Mesendoderm (in vitro differentiated cells): ENCODE results near the gene N4BP2L2.

Source experiments
- DNase-seq: peaks from one replicate; pipeline ENCODE4 v3.0.0; 2013
- H2AK5ac ChIP-seq: 2 replicates; pipeline ENCODE4 v1.6.1; 2013; ENCODE audit warnings: low read length, inconsistent platforms
- H2BK120ac ChIP-seq: 2 replicates; pipeline ENCODE4 v1.6.1; 2013; ENCODE audit warnings: low read depth, mild to moderate bottlenecking, low read length, moderate library complexity, mixed read lengths
- H2BK15ac ChIP-seq: replicated peaks from 2 replicates; pipeline ENCODE4 v1.6.1; 2013; ENCODE audit warnings: low read depth, mild to moderate bottlenecking, moderate library complexity
- H2BK5ac ChIP-seq: 2 replicates; pipeline ENCODE4 v1.6.1; 2013; ENCODE audit warnings: low read length, inconsistent platforms
- H3K18ac ChIP-seq: 2 replicates; pipeline ENCODE4 v1.6.1; 2013; ENCODE audit warnings: mild to moderate bottlenecking, low read length, mixed read lengths
- H3K23ac ChIP-seq: one replicate; pipeline ENCODE4 v1.6.1; 2013; ENCODE audit warnings: low read length
- H3K27ac ChIP-seq: 2 replicates; pipeline ENCODE4 v1.5.1; 2013; ENCODE audit warnings: low read depth, mild to moderate bottlenecking, inconsistent platforms, low read length, moderate library complexity
- H3K27me3 ChIP-seq: 2 replicates; pipeline ENCODE4 v1.6.1; 2013; ENCODE audit warnings: low read length, control low read depth, mild to moderate bottlenecking, inconsistent platforms; ENCODE audit not compliant: insufficient read depth, poor library complexity
- H3K36me3 ChIP-seq: 2 replicates; pipeline ENCODE4 v1.6.1; 2013; ENCODE audit warnings: low read length, inconsistent platforms; ENCODE audit not compliant: control insufficient read depth, insufficient read depth
- H3K4ac ChIP-seq: one replicate; pipeline ENCODE4 v1.6.1; 2013; ENCODE audit warnings: low read depth, mild to moderate bottlenecking, low read length, moderate library complexity
- H3K4me1 ChIP-seq: 2 replicates; pipeline ENCODE4 v1.6.1; 2013; ENCODE audit warnings: low read depth, low read length, inconsistent platforms; ENCODE audit not compliant: control insufficient read depth
- H3K4me2 ChIP-seq: 2 replicates; pipeline ENCODE4 v1.6.1; 2013; ENCODE audit warnings: low read length
- H3K4me3 ChIP-seq: 2 replicates; pipeline ENCODE4 v1.5.1; 2013; ENCODE audit warnings: mild to moderate bottlenecking, low read length
- H3K56ac ChIP-seq: one replicate; pipeline ENCODE4 v1.6.1; 2013; ENCODE audit warnings: low read length
- H3K79me1 ChIP-seq: 2 replicates; pipeline ENCODE4 v1.6.1; 2013; ENCODE audit warnings: low read length, inconsistent platforms
- H3K79me2 ChIP-seq: 2 replicates; pipeline ENCODE4 v1.6.1; 2013; ENCODE audit warnings: mild to moderate bottlenecking, low read length; ENCODE audit not compliant: control insufficient read depth, insufficient read depth
- H3K9ac ChIP-seq: 2 replicates; pipeline ENCODE4 v1.6.1; 2013; ENCODE audit warnings: low read length, inconsistent platforms
- H4K5ac ChIP-seq: one replicate; pipeline ENCODE4 v1.6.1; 2013; ENCODE audit warnings: low read length
- H4K8ac ChIP-seq: one replicate; pipeline ENCODE4 v1.6.1; 2013; ENCODE audit warnings: low read depth, mild to moderate bottlenecking, control low read depth, low read length, moderate library complexity
- WGBS: extraction: QIAGEN DNeasy Blood & Tissue Kit; methylation state at CpG from one replicate; pipeline ENCODE4 v1.1.7; 2013; ENCODE audit warnings: low lambda C conversion rate, missing lambda C conversion rate; ENCODE audit not compliant: insufficient coverage; ENCODE audit errors: extremely low coverage; 5-methylcytosine and 5-hydroxymethylcytosine counted together

N4BP2L2 gene

GRCh38 chr13:32446220-32446619, 92.4 kb downstream of the N4BP2L2 start:
- H2BK15ac ChIP-seq, result no peak overlapping the region
- no peak overlapping the region for H3K4ac ChIP-seq
- H3K4me3 ChIP-seq, result no peak overlapping the region
- no CpG with 5 or more reads among the region's 3 CpGs for WGBS
- H2BK5ac ChIP-seq, result no peak overlapping the region
- H2BK120ac ChIP-seq, result no peak overlapping the region
- H3K9ac ChIP-seq, result no peak overlapping the region
- H4K8ac ChIP-seq, result no peak overlapping the region
- no peak overlapping the region for H3K23ac ChIP-seq
- no peaks in the 10 kb centered on the region for H3K79me1 ChIP-seq
- no peaks in the 10 kb centered on the region for H3K36me3 ChIP-seq
- no peaks in the 10 kb centered on the region for H3K79me2 ChIP-seq
- H2AK5ac ChIP-seq, result no peak overlapping the region
- H3K27me3 ChIP-seq, result no peaks in the 10 kb centered on the region
- no peak overlapping the region for H3K27ac ChIP-seq
- no peak for DNase-seq
- H3K18ac ChIP-seq, result no peak overlapping the region
- H4K5ac ChIP-seq, result no peak overlapping the region
- no peak overlapping the region for H3K4me2 ChIP-seq
- no peak overlapping the region for H3K56ac ChIP-seq
- H3K4me1 ChIP-seq, result no peaks in the 10 kb centered on the region

- no peak overlapping the region for H2BK5ac ChIP-seq
- H2BK120ac ChIP-seq, result no peak overlapping the region
- no peak overlapping the region for H4K8ac ChIP-seq
- no CpG with 5 or more reads among the region's 2 CpGs for WGBS
- DNase-seq, result no peak
- H3K18ac ChIP-seq, result no peak overlapping the region
- no peak overlapping the region for H3K4ac ChIP-seq
- no peaks in the 10 kb centered on the region for H3K79me1 ChIP-seq
- H3K4me3 ChIP-seq, result no peak overlapping the region
- H3K4me2 ChIP-seq, result no peak overlapping the region
- no peak overlapping the region for H2BK15ac ChIP-seq
- H2AK5ac ChIP-seq, result no peak overlapping the region
- H3K27ac ChIP-seq, result no peak overlapping the region
- no peak overlapping the region for H3K56ac ChIP-seq
- H3K27me3 ChIP-seq, result no peaks in the 10 kb centered on the region
- no peak overlapping the region for H3K9ac ChIP-seq
- H3K79me2 ChIP-seq, result no peaks in the 10 kb centered on the region
- no peak overlapping the region for H3K23ac ChIP-seq
- no peaks in the 10 kb centered on the region for H3K36me3 ChIP-seq
- no peak overlapping the region for H4K5ac ChIP-seq
- no peaks in the 10 kb centered on the region for H3K4me1 ChIP-seq
These were observed 93.1 kb downstream of the N4BP2L2 start for GRCh38 chr13:32445461-32445860.

GRCh38 chr13:32443111-32443510, 95.5 kb downstream of the N4BP2L2 start:
- WGBS, result no CpG with 5 or more reads among the region's 2 CpGs
- Histone ChIP-seq H3K18ac (no peak overlapping the region), H3K27ac (no peak overlapping the region), H3K4me3 (no peak overlapping the region), H3K4ac (no peak overlapping the region), H3K56ac (no peak overlapping the region), H3K79me1 (no peaks in the 10 kb centered on the region), H3K4me1 (no peaks in the 10 kb centered on the region), H3K27me3 (no peaks in the 10 kb centered on the region), H4K5ac (no peak overlapping the region), H2BK120ac (no peak overlapping the region), H3K9ac (no peak overlapping the region), H3K79me2 (no peaks in the 10 kb centered on the region), H2BK5ac (no peak overlapping the region), H3K23ac (no peak overlapping the region), H3K4me2 (no peak overlapping the region), H3K36me3 (no peaks in the 10 kb centered on the region), H2BK15ac (no peak overlapping the region), H2AK5ac (no peak overlapping the region), H4K8ac (no peak overlapping the region)
- peak; percentile 18 for DNase-seq

GRCh38 chr13:32438871-32439270, 99.7 kb downstream of the N4BP2L2 start:
- no peaks in the 10 kb centered on the region for H3K79me2 ChIP-seq
- H3K27me3 ChIP-seq, result no peaks in the 10 kb centered on the region
- no peak for DNase-seq
- no peak overlapping the region for H3K4me2 ChIP-seq
- H2BK5ac ChIP-seq, result no peak overlapping the region
- H3K23ac ChIP-seq, result no peak overlapping the region
- H3K9ac ChIP-seq, result no peak overlapping the region
- H3K4me3 ChIP-seq, result no peak overlapping the region
- no peak overlapping the region for H3K27ac ChIP-seq
- WGBS, result no CpG with 5 or more reads among the region's 4 CpGs
- no peak overlapping the region for H3K18ac ChIP-seq
- no peak overlapping the region for H3K4ac ChIP-seq
- H2AK5ac ChIP-seq, result no peak overlapping the region
- no peak overlapping the region for H2BK120ac ChIP-seq
- H4K8ac ChIP-seq, result no peak overlapping the region
- H3K56ac ChIP-seq, result no peak overlapping the region
- no peaks in the 10 kb centered on the region for H3K79me1 ChIP-seq
- no peak overlapping the region for H4K5ac ChIP-seq
- no peaks in the 10 kb centered on the region for H3K36me3 ChIP-seq
- no peak overlapping the region for H2BK15ac ChIP-seq
- H3K4me1 ChIP-seq, result no peaks in the 10 kb centered on the region

GRCh38 chr13:32432856-32433255, 105.7 kb downstream of the N4BP2L2 start:
- no peaks in the 10 kb centered on the region for H3K27me3 ChIP-seq
- H3K79me2 ChIP-seq, result no peaks in the 10 kb centered on the region
- no peaks in the 10 kb centered on the region for H3K4me1 ChIP-seq
- no peak overlapping the region for H3K18ac ChIP-seq
- no peak overlapping the region for H3K56ac ChIP-seq
- H3K4me2 ChIP-seq, result no peak overlapping the region
- no peak overlapping the region for H4K5ac ChIP-seq
- no peak overlapping the region for H2AK5ac ChIP-seq
- H2BK15ac ChIP-seq, result no peak overlapping the region
- no peak overlapping the region for H2BK5ac ChIP-seq
- no peak overlapping the region for H3K9ac ChIP-seq
- H4K8ac ChIP-seq, result no peak overlapping the region
- no peaks in the 10 kb centered on the region for H3K79me1 ChIP-seq
- no peak overlapping the region for H3K4me3 ChIP-seq
- H3K4ac ChIP-seq, result no peak overlapping the region
- H3K23ac ChIP-seq, result no peak overlapping the region
- H2BK120ac ChIP-seq, result no peak overlapping the region
- no peak overlapping the region for H3K27ac ChIP-seq
- no CpG with 5 or more reads among the region's 3 CpGs for WGBS
- H3K36me3 ChIP-seq, result no peaks in the 10 kb centered on the region
- no peak for DNase-seq

- Histone ChIP-seq H3K36me3 (no peaks in the 10 kb centered on the region), H3K4ac (no peak overlapping the region), H3K79me2 (no peaks in the 10 kb centered on the region), H3K9ac (no peak overlapping the region), H2AK5ac (no peak overlapping the region), H3K23ac (no peak overlapping the region), H4K5ac (no peak overlapping the region), H3K4me1 (no peaks in the 10 kb centered on the region), H3K4me2 (no peak overlapping the region), H3K79me1 (no peaks in the 10 kb centered on the region), H3K18ac (no peak overlapping the region), H2BK15ac (no peak overlapping the region), H4K8ac (no peak overlapping the region), H3K56ac (no peak overlapping the region), H3K4me3 (no peak overlapping the region), H2BK120ac (no peak overlapping the region), H2BK5ac (no peak overlapping the region), H3K27ac (no peak overlapping the region), H3K27me3 (no peaks in the 10 kb centered on the region)
- DNase-seq, result no peak
- no CpG with 5 or more reads among the region's 5 CpGs for WGBS
These were observed 107.2 kb downstream of the N4BP2L2 start for GRCh38 chr13:32431361-32431760.
